ENCODE measurements around the gene GOLGA3.

GRCh38 chr12:132774159-132774558, 54.5 kb downstream of the GOLGA3 start:
- TF ChIP-seq CTCF (IDR thresholded peaks at IDR 0.05; ENCODE audit: low read depth, low read length) = no peak
- TF ChIP-seq EZH2phosphoT487 (IDR thresholded peaks at IDR 0.05; ENCODE audit: low read depth) = no peak

All from OCI-LY3 (cell line).